Liver (tissue), 9 donors: Measurements from ENCODE around the gene POU4F1. TPM values are rescaled to one million over a fixed set of nuclear protein-coding genes. Genes with fewer than 3 reads are reported as not detected.

Experiments
- DNase-seq: peaks from one replicate; pipeline ENCODE4 v3.0.0-alpha.2; 2017; ENCODE audit warnings: low spot score
- H3K27ac ChIP-seq, 2 donors: one replicate each; pipeline ENCODE4 v1.7.0; 2013; ENCODE audit warnings: inconsistent platforms in 2 of 2, low read length in 2 of 2, control low read depth in 1 of 2, low read depth in 1 of 2, mild to moderate bottlenecking in 1 of 2
- H3K27me3 ChIP-seq, 4 donors: one replicate each; pipeline versions ENCODE4 v1.6.1 to v1.7.0; 2013; ENCODE audit warnings: low read length in 3 of 4, inconsistent platforms in 1 of 4, mild to moderate bottlenecking in 1 of 4, moderate library complexity in 1 of 4; ENCODE audit not compliant: control insufficient read depth in 4 of 4, insufficient read depth in 4 of 4
- H3K36me3 ChIP-seq, 4 donors: one replicate each; pipeline versions ENCODE4 v1.6.1 to v1.7.0; 2013; ENCODE audit warnings: low read length in 3 of 4, mild to moderate bottlenecking in 3 of 4, low read depth in 1 of 4, moderate library complexity in 1 of 4; ENCODE audit not compliant: control insufficient read depth in 4 of 4, insufficient read depth in 3 of 4
- H3K4me1 ChIP-seq, 4 donors: one replicate each; pipeline versions ENCODE4 v1.6.1 to v1.7.0; 2013; ENCODE audit warnings: low read length in 3 of 4, mild to moderate bottlenecking in 3 of 4, moderate library complexity in 1 of 4; ENCODE audit not compliant: control insufficient read depth in 4 of 4, insufficient read depth in 4 of 4
- H3K4me3 ChIP-seq, 3 donors: one replicate each; pipeline versions ENCODE4 v1.6.1 to v1.7.0; 2013; ENCODE audit warnings: low read length in 3 of 3, control low read depth in 1 of 3, low read depth in 1 of 3, mild to moderate bottlenecking in 1 of 3
- H3K9ac ChIP-seq, 2 donors: one replicate each; pipeline ENCODE4 v1.7.0; 2013; ENCODE audit warnings: low read length in 2 of 2, mild to moderate bottlenecking in 2 of 2, moderate library complexity in 2 of 2, control low read depth in 1 of 2, low read depth in 1 of 2
- H3K9me3 ChIP-seq, 4 donors: one replicate each; pipeline versions ENCODE4 v1.6.1 to v1.7.0; 2013; ENCODE audit warnings: low read length in 3 of 4; ENCODE audit not compliant: control insufficient read depth in 4 of 4
- EGR1 ChIP-seq, 2 donors: IDR thresholded peaks; 2 replicates each; pipeline ENCODE4 v1.6.1; 2016 to 2018; ENCODE audit warnings: antibody characterized with exemption in 2 of 2, low read depth in 2 of 2
- FOXA2 ChIP-seq: IDR thresholded peaks from 2 replicates; pipeline ENCODE4 v1.6.1; 2016; ENCODE audit warnings: antibody characterized with exemption
- GABPA ChIP-seq, 2 donors: IDR thresholded peaks in 1 of 2; conservative IDR thresholded peaks in 1 of 2; 2 replicates each; pipeline ENCODE4 v1.6.1; 2016; ENCODE audit warnings: antibody characterized with exemption in 2 of 2, mild to moderate bottlenecking in 1 of 2, moderate library complexity in 1 of 2
- HNF4G ChIP-seq: IDR thresholded peaks from 2 replicates; pipeline ENCODE4 v1.6.1; 2016; ENCODE audit warnings: antibody characterized with exemption
- JUND ChIP-seq, 2 donors: IDR thresholded peaks; 2 replicates each; pipeline ENCODE4 v1.6.1; 2016; ENCODE audit warnings: antibody characterized with exemption in 2 of 2
- RAD21 ChIP-seq, 2 donors: IDR thresholded peaks; 2 replicates each; pipeline ENCODE4 v1.6.1; 2016; ENCODE audit warnings: antibody characterized with exemption in 2 of 2, mild to moderate bottlenecking in 2 of 2
- RXRA ChIP-seq, 2 donors: IDR thresholded peaks; 2 replicates each; pipeline ENCODE4 v1.6.1; 2017 to 2018; ENCODE audit warnings: antibody characterized with exemption in 2 of 2, mild to moderate bottlenecking in 1 of 2
- SP1 ChIP-seq: IDR thresholded peaks from 2 replicates; pipeline ENCODE4 v1.6.1; 2018; ENCODE audit warnings: antibody characterized with exemption, mild to moderate bottlenecking
- TAF1 ChIP-seq: conservative IDR thresholded peaks from 2 replicates; pipeline ENCODE4 v1.6.1; 2016; ENCODE audit warnings: antibody characterized with exemption, mild to moderate bottlenecking
- YY1 ChIP-seq: IDR thresholded peaks from 2 replicates; pipeline ENCODE4 v1.6.1; 2016; ENCODE audit warnings: antibody characterized with exemption, mild to moderate bottlenecking
- WGBS: extraction: QIAGEN DNeasy Blood & Tissue Kit; methylation state at CpG from one replicate; pipeline ENCODE4 v1.1.7; 2013; 5-methylcytosine and 5-hydroxymethylcytosine counted together
- polyA plus RNA-seq, 2 donors: library from polyadenylated mRNA; stranded (reverse) in 1 of 2; unstranded in 1 of 2; fragments of 200-250 nt in 1 of 2; fragments of >200 nt in 1 of 2; fragmentation: Nextera tagmentation in 1 of 2; extraction: Ambion mirVana in 1 of 2; gene quantifications; one replicate each; pipeline versions ENCODE4 v1.2.1 to v1.2.3, GENCODE V29; 2013 to 2015
- total RNA-seq, 2 donors: library from RNA; depleted of rRNA; stranded (reverse); fragments of >200 nt; gene quantifications; one replicate each; pipeline ENCODE4 v1.2.3, GENCODE V29; 2014
- TF ChIP-seq, protein P1 (sequence below): IDR thresholded peaks from 2 replicates; pipeline ENCODE4 v1.6.1; 2016; ENCODE audit warnings: antibody characterized with exemption
- TF ChIP-seq, protein P2 (sequence below): IDR thresholded peaks from 2 replicates; pipeline ENCODE4 v1.6.1; 2016; ENCODE audit warnings: antibody characterized with exemption, mild to moderate bottlenecking
- TF ChIP-seq, protein P3 (sequence below): fragments of 150-350 bp; IDR thresholded peaks from 2 replicates; pipeline ENCODE4 v1.5.1; 2017; ENCODE audit warnings: improper control_type of control experiment, low read depth, low read length; ENCODE audit not compliant: missing input control
- donor health status: healthy.
- donor health status: healthy.
- donor health status: healthy.
- donor health status: healthy.
- donor health status: healthy.

The POU4F1 gene
- total and polyA plus RNA-seq, 4 donors, result 0.01 to 0.05 TPM; not detected in 2

DNA sequence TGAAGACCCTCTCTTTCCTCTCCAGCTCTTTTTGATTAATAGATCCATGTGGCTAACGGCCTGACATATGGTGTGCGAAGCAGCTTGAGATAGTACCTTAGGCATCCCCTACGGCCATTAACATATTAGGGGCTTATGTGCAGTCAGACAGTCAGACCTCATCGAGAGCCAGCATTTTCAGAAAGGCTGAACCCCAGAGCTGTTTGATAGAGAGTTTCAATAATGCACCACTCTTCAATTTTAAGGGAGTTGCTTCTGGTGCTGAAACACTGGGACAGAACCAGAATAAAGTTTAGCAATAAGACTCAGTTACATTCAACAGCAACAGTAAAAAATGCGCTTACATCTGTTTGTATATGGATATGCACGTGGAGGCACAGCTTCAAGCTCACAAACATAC is 10.8 kb downstream of the POU4F1 start:
- Histone ChIP-seq H3K9me3 (peaks cover 0 to 4% (median 2%) of the 10 kb centered on the region in 4 donors), H3K9ac (no peak overlapping the region), H3K27me3 (peaks cover 0 to 42% (median 21%) of the 10 kb centered on the region in 4 donors), H3K36me3 (no peaks in the 10 kb centered on the region), H3K27ac (no peak overlapping the region), H3K4me1 (peaks cover 6 to 23% (median 15%) of the 10 kb centered on the region in 4 donors), H3K4me3 (no peak overlapping the region)
- WGBS, result 11% methylated on average over 6 of the region's 6 CpGs
- DNase-seq, result no peak
- TF ChIP-seq RXRA (IDR thresholded peaks at IDR 0.05) (no peak), GABPA (IDR thresholded peaks at IDR 0.05 in 1 of 2, conservative IDR thresholded peaks at IDR 0.05 in 1 of 2) (no peak), SP1 (no peak), YY1 (no peak), JUND (IDR thresholded peaks at IDR 0.05) (no peak), HNF4G (no peak)
- TF ChIP-seq, protein P1, sequence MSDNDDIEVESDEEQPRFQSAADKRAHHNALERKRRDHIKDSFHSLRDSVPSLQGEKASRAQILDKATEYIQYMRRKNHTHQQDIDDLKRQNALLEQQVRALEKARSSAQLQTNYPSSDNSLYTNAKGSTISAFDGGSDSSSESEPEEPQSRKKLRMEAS, result no peak
- TF ChIP-seq, protein P2, sequence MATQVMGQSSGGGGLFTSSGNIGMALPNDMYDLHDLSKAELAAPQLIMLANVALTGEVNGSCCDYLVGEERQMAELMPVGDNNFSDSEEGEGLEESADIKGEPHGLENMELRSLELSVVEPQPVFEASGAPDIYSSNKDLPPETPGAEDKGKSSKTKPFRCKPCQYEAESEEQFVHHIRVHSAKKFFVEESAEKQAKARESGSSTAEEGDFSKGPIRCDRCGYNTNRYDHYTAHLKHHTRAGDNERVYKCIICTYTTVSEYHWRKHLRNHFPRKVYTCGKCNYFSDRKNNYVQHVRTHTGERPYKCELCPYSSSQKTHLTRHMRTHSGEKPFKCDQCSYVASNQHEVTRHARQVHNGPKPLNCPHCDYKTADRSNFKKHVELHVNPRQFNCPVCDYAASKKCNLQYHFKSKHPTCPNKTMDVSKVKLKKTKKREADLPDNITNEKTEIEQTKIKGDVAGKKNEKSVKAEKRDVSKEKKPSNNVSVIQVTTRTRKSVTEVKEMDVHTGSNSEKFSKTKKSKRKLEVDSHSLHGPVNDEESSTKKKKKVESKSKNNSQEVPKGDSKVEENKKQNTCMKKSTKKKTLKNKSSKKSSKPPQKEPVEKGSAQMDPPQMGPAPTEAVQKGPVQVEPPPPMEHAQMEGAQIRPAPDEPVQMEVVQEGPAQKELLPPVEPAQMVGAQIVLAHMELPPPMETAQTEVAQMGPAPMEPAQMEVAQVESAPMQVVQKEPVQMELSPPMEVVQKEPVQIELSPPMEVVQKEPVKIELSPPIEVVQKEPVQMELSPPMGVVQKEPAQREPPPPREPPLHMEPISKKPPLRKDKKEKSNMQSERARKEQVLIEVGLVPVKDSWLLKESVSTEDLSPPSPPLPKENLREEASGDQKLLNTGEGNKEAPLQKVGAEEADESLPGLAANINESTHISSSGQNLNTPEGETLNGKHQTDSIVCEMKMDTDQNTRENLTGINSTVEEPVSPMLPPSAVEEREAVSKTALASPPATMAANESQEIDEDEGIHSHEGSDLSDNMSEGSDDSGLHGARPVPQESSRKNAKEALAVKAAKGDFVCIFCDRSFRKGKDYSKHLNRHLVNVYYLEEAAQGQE, result no peak
- TF ChIP-seq, protein P3, sequence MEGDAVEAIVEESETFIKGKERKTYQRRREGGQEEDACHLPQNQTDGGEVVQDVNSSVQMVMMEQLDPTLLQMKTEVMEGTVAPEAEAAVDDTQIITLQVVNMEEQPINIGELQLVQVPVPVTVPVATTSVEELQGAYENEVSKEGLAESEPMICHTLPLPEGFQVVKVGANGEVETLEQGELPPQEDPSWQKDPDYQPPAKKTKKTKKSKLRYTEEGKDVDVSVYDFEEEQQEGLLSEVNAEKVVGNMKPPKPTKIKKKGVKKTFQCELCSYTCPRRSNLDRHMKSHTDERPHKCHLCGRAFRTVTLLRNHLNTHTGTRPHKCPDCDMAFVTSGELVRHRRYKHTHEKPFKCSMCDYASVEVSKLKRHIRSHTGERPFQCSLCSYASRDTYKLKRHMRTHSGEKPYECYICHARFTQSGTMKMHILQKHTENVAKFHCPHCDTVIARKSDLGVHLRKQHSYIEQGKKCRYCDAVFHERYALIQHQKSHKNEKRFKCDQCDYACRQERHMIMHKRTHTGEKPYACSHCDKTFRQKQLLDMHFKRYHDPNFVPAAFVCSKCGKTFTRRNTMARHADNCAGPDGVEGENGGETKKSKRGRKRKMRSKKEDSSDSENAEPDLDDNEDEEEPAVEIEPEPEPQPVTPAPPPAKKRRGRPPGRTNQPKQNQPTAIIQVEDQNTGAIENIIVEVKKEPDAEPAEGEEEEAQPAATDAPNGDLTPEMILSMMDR, result no peak

DNA sequence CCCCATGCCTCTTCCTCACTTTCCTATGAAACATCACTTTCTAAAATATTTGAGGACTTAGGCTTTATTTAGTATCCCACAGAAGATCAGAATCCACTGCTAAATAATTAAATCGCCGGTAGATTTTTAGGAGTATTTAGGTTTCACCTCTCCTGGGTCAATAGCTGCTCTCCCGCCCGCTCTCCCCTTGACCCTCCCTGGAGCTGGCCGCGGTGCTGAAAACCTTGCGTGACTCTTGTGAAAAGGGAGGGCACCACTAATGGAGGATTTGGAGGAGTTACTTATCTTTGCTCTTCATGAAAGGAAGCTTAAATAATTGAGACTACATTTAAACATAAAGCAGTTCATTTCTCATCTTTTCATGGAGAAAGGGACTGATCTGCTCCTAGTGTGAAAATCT is 14.1 kb downstream of the POU4F1 start:
- Histone ChIP-seq H3K9me3 (peaks cover 0 to 3% (median 0%) of the 10 kb centered on the region in 4 donors), H3K36me3 (no peaks in the 10 kb centered on the region), H3K27ac (no peak overlapping the region), H3K27me3 (peaks cover 2 to 30% (median 14%) of the 10 kb centered on the region in 4 donors), H3K9ac (no peak overlapping the region), H3K4me3 (no peak overlapping the region), H3K4me1 (peaks cover 0 to 5% (median 0%) of the 10 kb centered on the region in 4 donors)
- DNase-seq, result peak; percentile 63
- 5% methylated on average over 7 of the region's 7 CpGs for WGBS
- no peak for TF ChIP-seq RAD21 (IDR thresholded peaks at IDR 0.05)
- TF ChIP-seq SP1, result no peak
- TF ChIP-seq, protein P1, result no peak
- TF ChIP-seq EGR1 (IDR thresholded peaks at IDR 0.05; ENCODE audit: low read depth in 2 of 2), result no peak
- TF ChIP-seq RXRA (IDR thresholded peaks at IDR 0.05), result peak in 1 of 2 donors; percentile 23
- TF ChIP-seq, protein P2, result peak; percentile 99
- no peak for TF ChIP-seq FOXA2
- TF ChIP-seq TAF1, result no peak
- TF ChIP-seq HNF4G, result no peak
